Fibroblast of gingiva (primary cell): ENCODE results near the gene TOP3B.
"Not testable (repeated sequence)": the region's sequence is repeated elsewhere in the genome, so short reads cannot be mapped to it uniquely, and the experiment has no call there.

ENCODE experiments used
- DNase-seq: peaks from one replicate; pipeline ENCODE4 v3.0.0-alpha.2; 2011; ENCODE audit warnings: low read depth

TOP3B gene

GRCh38 chr22:21923163-21923561, 59.4 kb downstream of the TOP3B start:
- no peak for DNase-seq

GRCh38 chr22:21922370-21923162, 60.0 kb downstream of the TOP3B start:
- no peak for DNase-seq

- DNase-seq, result peak; percentile 21
These were observed 60.9 kb downstream of the TOP3B start for GRCh38 chr22:21921729-21922128.

- no peak for DNase-seq
These were observed 61.3 kb downstream of the TOP3B start for GRCh38 chr22:21921184-21921721.

GRCh38 chr22:21920341-21921183, 62.0 kb downstream of the TOP3B start:
- no peak for DNase-seq

GRCh38 chr22:21919526-21920307, 62.9 kb downstream of the TOP3B start:
- no peak for DNase-seq

- DNase-seq, result no peak
These were observed 64.0 kb downstream of the TOP3B start for GRCh38 chr22:21918466-21919185.

- no peak for DNase-seq
These were observed 64.7 kb downstream of the TOP3B start for GRCh38 chr22:21917959-21918261.

- no peak for DNase-seq
These were observed 65.2 kb downstream of the TOP3B start for GRCh38 chr22:21917181-21917958.

- no peak for DNase-seq
These were observed 66.2 kb downstream of the TOP3B start for GRCh38 chr22:21916309-21916918.

GRCh38 chr22:21915624-21916308, 66.8 kb downstream of the TOP3B start:
- DNase-seq, result no peak

- DNase-seq, result not testable (repeated sequence)
These were observed 68.4 kb downstream of the TOP3B start for GRCh38 chr22:21914033-21914642.

- DNase-seq, result not testable (repeated sequence)
These were observed 72.2 kb downstream of the TOP3B start for GRCh38 chr22:21910367-21910766.

- DNase-seq, result no peak
These were observed 72.7 kb downstream of the TOP3B start for GRCh38 chr22:21909871-21910270.

GRCh38 chr22:21907638-21908522, 74.7 kb downstream of the TOP3B start:
- no peak for DNase-seq
